H1 (cell line): ENCODE data around the gene SRPRB. TPM values are rescaled to one million over a fixed set of nuclear protein-coding genes. Genes with fewer than 3 reads are reported as not detected.

Source experiments
- CTCF ChIA-PET: fragments of 300-600 bp; sonication (Branson Sonifier 250); formaldehyde crosslinking; loops from one replicate; lab custom pipeline; 2021; ENCODE audit not compliant: partially characterized antibody; lab: Charles Lee
- POLR2A ChIA-PET: fragments of 300-600 bp; sonication (Branson Sonifier 250); formaldehyde crosslinking; loops from one replicate; lab custom pipeline; 2021; ENCODE audit warnings: inconsistent platforms; ENCODE audit not compliant: partially characterized antibody; lab: Charles Lee
- DNase-seq, 2 experiments: peaks; one replicate each; pipeline versions ENCODE4 v3.0.0 to v3.0.0-alpha.2; 2010 to 2022; ENCODE audit warnings: low spot score in 2 of 2, low read depth in 1 of 2, mixed read lengths in 1 of 2
- FAIRE-seq: peaks from 2 replicates; lab custom pipeline; 2011; peaks lifted over from hg19 to GRCh38; lab: Jason Lieb, UNC
- H2AFZ ChIP-seq: 2 replicates; pipeline ENCODE4 v1.8.1; 2012; ENCODE audit warnings: low read length, inconsistent platforms
- H2AK5ac ChIP-seq: 2 replicates; pipeline ENCODE4 v1.6.1; 2013; ENCODE audit warnings: low read depth, low read length
- H2BK120ac ChIP-seq: replicated peaks from 2 replicates; pipeline ENCODE3; 2013; ENCODE audit warnings: low read depth, low read length, inconsistent platforms
- H2BK12ac ChIP-seq: 2 replicates; pipeline ENCODE4 v1.6.1; 2013; ENCODE audit warnings: low read depth, low read length
- H2BK15ac ChIP-seq: 2 replicates; pipeline ENCODE4 v1.6.1; 2013; ENCODE audit warnings: low read length
- H2BK20ac ChIP-seq: 2 replicates; pipeline ENCODE4 v1.6.1; 2013; ENCODE audit warnings: low read length
- H2BK5ac ChIP-seq: 2 replicates; pipeline ENCODE4 v1.6.1; 2013; ENCODE audit warnings: low read depth, low read length
- H3K14ac ChIP-seq: 2 replicates; pipeline ENCODE4 v1.6.1; 2013; ENCODE audit warnings: inconsistent platforms; ENCODE audit not compliant: insufficient read length
- H3K18ac ChIP-seq: 2 replicates; pipeline ENCODE4 v1.6.1; 2013; ENCODE audit warnings: low read length; ENCODE audit errors: extremely low read depth
- H3K23ac ChIP-seq: 2 replicates; pipeline ENCODE4 v1.6.1; 2013; ENCODE audit warnings: inconsistent platforms; ENCODE audit not compliant: insufficient read length
- H3K23me2 ChIP-seq: 2 replicates; pipeline ENCODE4 v1.6.1; 2013; ENCODE audit warnings: low read depth, low read length
- H3K27ac ChIP-seq: 2 replicates; pipeline ENCODE4 v1.6.1; 2011; ENCODE audit warnings: low read depth, low read length, inconsistent platforms
- H3K27me3 ChIP-seq, 4 experiments: replicated peaks in 1 of 4; 1 replicate in 1 of 4; 2 replicates in 3 of 4; pipeline versions ENCODE4 v1.6.1 to v1.8.1; 2011 to 2013; ENCODE audit warnings: low read length in 3 of 4, mild to moderate bottlenecking in 3 of 4, inconsistent platforms in 2 of 4, mixed read lengths in 2 of 4, moderate library complexity in 1 of 4; ENCODE audit not compliant: control insufficient read depth in 3 of 4, insufficient read depth in 3 of 4; ENCODE audit errors: extremely low read depth in 1 of 4
- H3K36me3 ChIP-seq, 4 experiments: 2 replicates each; pipeline versions ENCODE4 v1.6.1 to v1.8.1; 2011 to 2013; ENCODE audit warnings: mild to moderate bottlenecking in 4 of 4, low read length in 3 of 4, moderate library complexity in 2 of 4, control low read depth in 1 of 4, inconsistent platforms in 1 of 4; ENCODE audit not compliant: insufficient read depth in 4 of 4, control insufficient read depth in 2 of 4
- H3K4ac ChIP-seq: replicated peaks from 2 replicates; pipeline ENCODE3; 2013; ENCODE audit warnings: low read length, low read depth, mixed read lengths, inconsistent platforms; ENCODE audit not compliant: insufficient read length
- H3K4me1 ChIP-seq, 4 experiments: replicated peaks in 1 of 4; 1 replicate in 1 of 4; 2 replicates in 3 of 4; pipeline versions ENCODE4 v1.6.1 to v1.8.1; 2011 to 2013; ENCODE audit warnings: low read length in 3 of 4, inconsistent platforms in 2 of 4, mixed read lengths in 1 of 4; ENCODE audit not compliant: insufficient read depth in 4 of 4, control insufficient read depth in 3 of 4
- H3K4me2 ChIP-seq, 2 experiments: 2 replicates each; pipeline versions ENCODE4 v1.6.1 to v1.8.1; 2011 to 2013; ENCODE audit warnings: low read depth in 2 of 2, low read length in 2 of 2, control low read depth in 1 of 2, inconsistent platforms in 1 of 2, mild to moderate bottlenecking in 1 of 2; ENCODE audit not compliant: insufficient read depth in 1 of 2
- H3K4me3 ChIP-seq, 4 experiments: fragments of 200-600, 300-600 bp in 1 of 4; sonication (generic), shearing (Covaris generic), sonication (Bioruptor Twin) in 1 of 4; 2 replicates each; pipeline versions ENCODE4 v1.5.1 to v1.8.1; 2011 to 2016; ENCODE audit warnings: low read length in 4 of 4, low read depth in 3 of 4, control low read depth in 2 of 4, inconsistent platforms in 2 of 4, mild to moderate bottlenecking in 2 of 4, mixed read lengths in 1 of 4, moderate library complexity in 1 of 4; ENCODE audit not compliant: insufficient read depth in 2 of 4; ENCODE audit errors: extremely low read depth in 1 of 4
- H3K56ac ChIP-seq: replicated peaks from 2 replicates; pipeline ENCODE3; 2013; ENCODE audit warnings: low read depth, mild to moderate bottlenecking, mixed read lengths, low read length, inconsistent platforms; ENCODE audit not compliant: insufficient read length
- H3K79me1 ChIP-seq: 2 replicates; pipeline ENCODE4 v1.6.1; 2013; ENCODE audit warnings: low read depth, low read length, control low read depth
- H3K79me2 ChIP-seq, 2 experiments: 2 replicates each; pipeline versions ENCODE4 v1.6.1 to v1.8.1; 2012 to 2013; ENCODE audit warnings: low read length in 2 of 2, mild to moderate bottlenecking in 2 of 2, inconsistent platforms in 1 of 2; ENCODE audit not compliant: insufficient read depth in 2 of 2, control insufficient read depth in 1 of 2
- H3K9ac ChIP-seq, 4 experiments: replicated peaks in 1 of 4; 1 replicate in 1 of 4; 2 replicates in 3 of 4; pipeline versions ENCODE4 v1.6.1 to v1.8.1; 2011 to 2013; ENCODE audit warnings: low read depth in 3 of 4, low read length in 3 of 4, control low read depth in 2 of 4, mild to moderate bottlenecking in 2 of 4, moderate library complexity in 2 of 4, inconsistent platforms in 1 of 4; ENCODE audit errors: extremely low read depth in 1 of 4
- H3K9me3 ChIP-seq, 2 experiments: 2 replicates each; pipeline versions ENCODE4 v1.6.1 to v1.8.1; 2012 to 2013; ENCODE audit warnings: mild to moderate bottlenecking in 2 of 2, moderate library complexity in 2 of 2, control low read depth in 1 of 2, inconsistent platforms in 1 of 2, low read depth in 1 of 2, low read length in 1 of 2, mixed read lengths in 1 of 2; ENCODE audit not compliant: insufficient read depth in 2 of 2
- H4K20me1 ChIP-seq, 2 experiments: replicated peaks in 1 of 2; 2 replicates each; pipeline versions ENCODE3 to v1.8.1; 2011 to 2013; ENCODE audit warnings: inconsistent platforms in 2 of 2, low read length in 2 of 2, mild to moderate bottlenecking in 1 of 2; ENCODE audit not compliant: insufficient read depth in 2 of 2, control insufficient read depth in 1 of 2
- H4K5ac ChIP-seq: 2 replicates; pipeline ENCODE4 v1.6.1; 2013; ENCODE audit warnings: low read length, low read depth, mixed read lengths, inconsistent platforms; ENCODE audit not compliant: insufficient read length
- H4K8ac ChIP-seq: 2 replicates; pipeline ENCODE4 v1.8.0; 2013; ENCODE audit warnings: mild to moderate bottlenecking, moderate library complexity, low read length, inconsistent platforms; ENCODE audit not compliant: insufficient read depth; ENCODE audit errors: extremely low read depth
- H4K91ac ChIP-seq: replicated peaks from 2 replicates; pipeline ENCODE3; 2013; ENCODE audit warnings: low read length, mixed read lengths, inconsistent platforms; ENCODE audit not compliant: insufficient read length
- ATF3 ChIP-seq: IDR thresholded peaks from 2 replicates; pipeline ENCODE4 v1.6.1; 2011; ENCODE audit warnings: low read depth, mild to moderate bottlenecking, low read length; ENCODE audit not compliant: insufficient read depth
- BCL11A ChIP-seq, 2 experiments: IDR thresholded peaks; one replicate each; pipeline ENCODE4 v1.6.1; 2011; ENCODE audit warnings: low read depth in 2 of 2, low read length in 2 of 2, mild to moderate bottlenecking in 2 of 2
- BRCA1 ChIP-seq: IDR thresholded peaks from 2 replicates; pipeline ENCODE4 v1.6.1; 2012; ENCODE audit warnings: low read depth, low read length, improper control_type of control experiment
- CBX8 ChIP-seq: fragments of 300-800, 300-1000 bp; sonication (generic); IDR thresholded peaks from 2 replicates; pipeline ENCODE4 v1.7.1; 2016; ENCODE audit warnings: low read depth, low read length, borderline replicate concordance
- CREB1 ChIP-seq: IDR thresholded peaks from 2 replicates; pipeline ENCODE4 v1.6.1; 2012; ENCODE audit warnings: inconsistent platforms
- GABPA ChIP-seq: IDR thresholded peaks from 2 replicates; pipeline ENCODE4 v1.6.1; 2011; ENCODE audit warnings: mild to moderate bottlenecking, low read length, moderate library complexity, borderline replicate concordance; ENCODE audit not compliant: insufficient read depth
- HDAC2 ChIP-seq, 2 experiments: fragments of 300-600 bp in 1 of 2; sonication (generic) in 1 of 2; IDR thresholded peaks; 2 replicates each; pipeline ENCODE4 v1.6.1; 2011 to 2012; ENCODE audit warnings: low read depth in 2 of 2, low read length in 2 of 2, mild to moderate bottlenecking in 2 of 2, moderate library complexity in 2 of 2, borderline replicate concordance in 1 of 2, inconsistent platforms in 1 of 2
- MAX ChIP-seq: IDR thresholded peaks from 2 replicates; pipeline ENCODE4 v1.6.1; 2012; ENCODE audit warnings: inconsistent platforms
- RAD21 ChIP-seq, 2 experiments: IDR thresholded peaks in 1 of 2; conservative IDR thresholded peaks in 1 of 2; 2 replicates each; pipeline ENCODE4 v1.6.1; 2011; ENCODE audit warnings: low read depth in 2 of 2, low read length in 2 of 2, improper control_type of control experiment in 1 of 2, inconsistent platforms in 1 of 2, mild to moderate bottlenecking in 1 of 2, moderate library complexity in 1 of 2
- RFX5 ChIP-seq: IDR thresholded peaks from 2 replicates; pipeline ENCODE4 v1.6.1; 2011; ENCODE audit warnings: low read depth, low read length, improper control_type of control experiment, borderline replicate concordance
- RXRA ChIP-seq: IDR thresholded peaks from 2 replicates; pipeline ENCODE4 v1.6.1; 2011; ENCODE audit warnings: low read depth, mild to moderate bottlenecking, low read length, moderate library complexity; ENCODE audit not compliant: insufficient read depth
- TAF1 ChIP-seq: IDR thresholded peaks from 2 replicates; pipeline ENCODE4 v1.6.1; 2011; ENCODE audit warnings: mild to moderate bottlenecking, low read depth, low read length
- YY1 ChIP-seq: IDR thresholded peaks from 2 replicates; pipeline ENCODE4 v1.6.1; 2011; ENCODE audit warnings: low read depth, mild to moderate bottlenecking, low read length
- WGBS, 2 experiments: shearing (Covaris generic) in 1 of 2; methylation state at CpG; one replicate each; pipeline versions ENCODE4 v1.1.6 to v1.1.7; 2013 to 2015; ENCODE audit warnings: low lambda C conversion rate in 2 of 2, mixed read lengths in 2 of 2, inconsistent platforms in 1 of 2, low coverage in 1 of 2, missing lambda C conversion rate in 1 of 2; ENCODE audit not compliant: insufficient replicate concordance in 2 of 2, insufficient coverage in 1 of 2, insufficient read length in 1 of 2; ENCODE audit errors: extremely low coverage in 1 of 2, missing lambda C conversion rate in 1 of 2; 5-methylcytosine and 5-hydroxymethylcytosine counted together
- polyA plus RNA-seq, 7 experiments: library from polyadenylated mRNA; depleted of rRNA in 3 of 7; stranded (reverse) in 5 of 7; unstranded in 2 of 7; fragments of >200 nt in 5 of 7; fragments of 200-250 nt in 2 of 7; gene quantifications; 1 replicate in 5 of 7; 2 replicates in 1 of 7; 4 replicates in 1 of 7; pipeline versions ENCODE4 v1.2.1 to v1.2.3, GENCODE V29; 2011 to 2013; ENCODE audit warnings: missing spikeins in 2 of 7, mixed read lengths in 2 of 7
- total RNA-seq: library from RNA; stranded (reverse); fragmentation: NEBNext Ultra II Directional; extraction: Animal tissue kit (Norgen Biotek cat#: 25700); gene quantifications from 2 replicates; pipeline ENCODE4 v1.2.1, GENCODE V29; 2021

The SRPRB gene
- total and polyA plus RNA-seq, 2 of the 8 experiments (the other 6 are each of a cell fraction or from before 2014, with no cell fraction given): 15.9 to 49.8 TPM

DNA sequence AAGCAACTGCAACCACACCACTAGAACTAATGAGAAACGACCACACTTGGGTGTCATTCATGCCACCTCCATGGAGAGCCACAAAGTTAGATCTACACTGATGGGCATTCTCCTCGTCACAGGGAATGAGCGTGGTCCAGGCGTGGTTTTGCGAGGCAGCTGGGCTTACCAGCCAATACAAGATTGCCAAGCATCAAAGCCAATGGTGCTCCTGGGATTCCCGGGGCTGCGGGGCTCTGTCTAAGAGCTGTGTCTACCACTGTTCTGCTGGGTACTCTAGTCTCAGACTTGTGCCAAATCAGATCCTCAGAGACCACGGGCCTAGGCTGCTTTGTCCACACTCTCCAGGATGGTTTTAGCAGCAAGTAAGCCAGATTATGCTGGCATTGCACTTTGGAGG lies 46.3 kb downstream of the SRPRB start:
- Histone ChIP-seq H2BK12ac (no peak overlapping the region), H2BK120ac (no peak overlapping the region), H3K4me1 (peaks cover 0 to 8% (median 0%) of the 10 kb centered on the region in 4 experiments; a peak in 2 of 7 replicates), H3K36me3 (no peaks in the 10 kb centered on the region), H2AFZ (no peak overlapping the region), H3K14ac (no peak overlapping the region), H2BK15ac (no peak overlapping the region), H3K18ac (no peak overlapping the region), H4K20me1 (no peaks in the 10 kb centered on the region), H2BK20ac (no peak overlapping the region), H3K23me2 (no peaks in the 10 kb centered on the region; the same call in 1 of the 2 replicates), H2BK5ac (no peak overlapping the region), H3K56ac (no peak overlapping the region), H4K91ac (no peak overlapping the region), H4K8ac (no peak overlapping the region), H3K23ac (no peak overlapping the region), H3K79me2 (no peaks in the 10 kb centered on the region), H3K4ac (no peak overlapping the region), H4K5ac (no peak overlapping the region), H3K4me3 (no peak overlapping the region), H3K27me3 (no peaks in the 10 kb centered on the region), H3K9me3 (no peaks in the 10 kb centered on the region), H3K27ac (no peak overlapping the region), H2AK5ac (no peak overlapping the region), H3K79me1 (no peaks in the 10 kb centered on the region), H3K9ac (0 out of 7 replicates have a peak overlapping the region, but pooled peaks of 1 of the 4 experiments have one; percentile 6), H3K4me2 (no peak overlapping the region)
- DNase-seq (no peak), FAIRE-seq (no peak)
- POLR2A ChIA-PET: no interaction called here
- CTCF ChIA-PET: interaction anchor here (0.6 to 1.3 kb wide), 3 partner anchors 11 to 111 kb away, joined by 3 read pairs; no protein-coding TSS in a partner anchor
- 84% methylated on average over 8 of the region's 8 CpGs; no CpG with 5 or more reads in 1 of the 2 experiments for WGBS, 2 experiments
- TF ChIP-seq YY1: no peak
- TF ChIP-seq RAD21 (IDR thresholded peaks at IDR 0.05 in 1 of 2, conservative IDR thresholded peaks at IDR 0.05 in 1 of 2; ENCODE audit: low read depth in 2 of 2, low read length in 2 of 2): no peak
- TF ChIP-seq BCL11A (IDR thresholded peaks at IDR 0.05; ENCODE audit: low read depth in 2 of 2, low read length in 2 of 2): no peak
- no peak for TF ChIP-seq CBX8
- TF ChIP-seq GABPA: no peak
- no peak for TF ChIP-seq MAX
- TF ChIP-seq RFX5: no peak
- no peak for TF ChIP-seq ATF3
- no peak for TF ChIP-seq RXRA
- no peak for TF ChIP-seq BRCA1
- TF ChIP-seq TAF1: no peak
- TF ChIP-seq CREB1: no peak
- TF ChIP-seq HDAC2 (IDR thresholded peaks at IDR 0.05; ENCODE audit: borderline replicate concordance in 1 of 2, low read depth in 2 of 2, low read length in 2 of 2): no peak
